GM21576 (cell line): ENCODE measurements around the gene KIDINS220.

Source experiments
- ATAC-seq: cut with Tn5 transposase; IDR thresholded peaks from one replicate; pipeline ENCODE4 v1.9.1; 2021; ENCODE audit warnings: mild to moderate bottlenecking, moderate library complexity; ENCODE audit not compliant: unreplicated experiment

KIDINS220 gene

DNA sequence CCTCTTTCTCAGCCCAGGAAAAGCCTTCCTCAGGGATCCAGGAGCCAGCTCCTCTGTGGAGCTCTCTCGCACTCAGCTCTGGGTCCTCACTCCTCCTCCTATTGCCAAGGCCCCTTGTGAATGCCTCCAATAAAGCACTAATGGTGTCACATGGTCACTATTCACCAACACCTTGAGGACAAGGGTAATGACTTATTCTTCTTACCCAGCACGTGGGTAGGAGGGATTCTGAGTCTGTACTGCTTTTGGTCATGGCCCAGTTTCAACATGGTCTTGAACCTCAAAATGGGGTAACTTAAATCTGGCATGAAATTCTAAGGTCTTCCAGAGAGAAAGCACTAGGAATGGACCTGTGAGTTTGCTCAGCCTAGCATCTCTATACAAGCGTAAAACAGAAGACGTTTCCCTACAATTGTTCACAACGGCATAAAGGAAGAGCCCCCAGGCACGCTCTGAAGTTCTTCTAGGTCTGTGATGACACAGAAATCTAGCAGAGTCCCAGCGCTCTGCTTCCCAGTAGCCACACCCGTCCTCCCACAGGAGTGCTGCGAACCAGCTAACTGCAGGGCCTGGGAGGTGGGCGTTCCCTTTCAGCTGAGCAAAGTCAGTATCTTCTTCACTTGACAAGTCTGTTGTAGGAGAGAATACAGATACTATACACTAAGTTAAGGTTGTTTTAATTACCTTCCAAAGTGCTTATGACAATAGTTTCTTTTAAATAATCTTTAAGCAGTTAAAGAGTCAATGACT, 14.6 kb upstream of the KIDINS220 start:
- no peak for ATAC-seq

GRCh38 chr2:8850845-8851487, 13.6 kb upstream of the KIDINS220 start:
- ATAC-seq: no peak

DNA sequence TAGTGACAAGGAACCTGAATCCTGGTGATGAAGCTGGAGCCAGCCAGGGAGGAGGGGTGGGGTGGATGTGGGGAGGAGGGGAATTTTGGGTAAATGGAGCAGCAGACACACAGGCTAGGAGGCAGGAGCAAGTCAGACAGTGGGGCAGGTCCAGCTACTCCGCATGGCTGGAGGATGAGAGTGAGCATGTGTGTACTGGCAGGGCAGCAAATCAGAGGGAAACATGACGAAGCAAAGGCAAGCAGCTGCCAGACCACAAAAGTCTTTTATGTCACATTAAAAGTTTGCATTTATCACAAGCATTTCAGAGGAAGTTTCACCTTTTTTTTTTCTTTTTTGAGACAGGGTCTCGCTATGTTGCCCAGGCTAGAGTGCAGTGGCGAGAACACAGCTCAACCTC, 11.9 kb upstream of the KIDINS220 start:
- no peak for ATAC-seq

DNA sequence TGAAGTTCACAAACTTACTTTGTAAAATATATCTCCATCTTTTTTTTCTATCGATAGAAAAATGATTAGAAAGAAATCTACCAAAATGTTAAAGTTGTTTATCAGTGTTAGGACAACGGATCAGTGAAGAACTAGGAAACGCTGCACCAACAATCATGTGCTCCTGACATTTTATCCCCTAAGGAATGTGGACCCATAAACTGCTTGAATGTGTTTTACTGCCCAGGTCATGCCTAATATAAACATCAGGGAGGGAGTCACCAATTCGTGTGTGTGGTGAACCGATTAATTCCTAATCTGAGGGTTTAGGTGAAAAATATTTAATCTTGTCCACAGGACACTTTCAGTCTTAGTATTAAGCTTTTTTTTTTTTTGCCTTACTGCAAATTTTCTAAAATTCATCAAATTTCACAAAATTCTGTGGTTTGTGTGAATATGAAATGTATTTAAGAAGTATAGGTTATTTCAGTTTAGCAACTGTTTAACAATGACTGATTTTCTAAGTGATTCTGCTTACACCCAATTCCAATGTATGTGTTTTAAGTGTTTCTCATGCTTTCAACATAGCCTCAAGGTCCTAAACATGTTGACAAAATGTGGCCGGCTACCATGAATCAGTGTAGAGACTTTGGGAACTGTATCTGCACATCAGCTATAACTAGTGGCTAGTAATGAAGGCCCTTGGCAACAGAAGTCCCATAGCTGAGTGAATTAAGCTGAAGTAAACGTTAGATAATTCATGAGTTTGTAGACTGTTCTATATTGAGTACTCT, 11.1 kb upstream of the KIDINS220 start:
- ATAC-seq: no peak

DNA sequence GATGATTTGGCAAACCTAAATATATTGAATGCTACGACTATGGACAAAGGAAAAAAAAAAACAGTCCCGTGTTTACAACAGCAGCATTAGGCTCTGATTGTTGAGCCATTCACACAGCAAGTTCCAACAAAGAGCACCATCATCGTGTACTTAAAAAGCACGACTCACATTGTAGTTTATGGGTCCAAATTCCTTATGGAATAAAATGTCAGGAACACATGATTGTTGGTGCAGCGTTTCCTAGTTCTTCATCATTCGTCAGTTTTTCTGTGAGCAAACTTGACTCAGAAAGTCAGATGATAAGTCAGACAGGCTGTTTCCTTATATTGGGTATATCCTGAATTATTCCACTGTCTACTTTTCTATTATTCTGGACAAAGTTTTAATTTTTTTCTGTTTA, 10.0 kb upstream of the KIDINS220 start:
- ATAC-seq: no peak

GRCh38 chr2:8841932-8842331, 4.5 kb upstream of the KIDINS220 start:
- no peak for ATAC-seq

DNA sequence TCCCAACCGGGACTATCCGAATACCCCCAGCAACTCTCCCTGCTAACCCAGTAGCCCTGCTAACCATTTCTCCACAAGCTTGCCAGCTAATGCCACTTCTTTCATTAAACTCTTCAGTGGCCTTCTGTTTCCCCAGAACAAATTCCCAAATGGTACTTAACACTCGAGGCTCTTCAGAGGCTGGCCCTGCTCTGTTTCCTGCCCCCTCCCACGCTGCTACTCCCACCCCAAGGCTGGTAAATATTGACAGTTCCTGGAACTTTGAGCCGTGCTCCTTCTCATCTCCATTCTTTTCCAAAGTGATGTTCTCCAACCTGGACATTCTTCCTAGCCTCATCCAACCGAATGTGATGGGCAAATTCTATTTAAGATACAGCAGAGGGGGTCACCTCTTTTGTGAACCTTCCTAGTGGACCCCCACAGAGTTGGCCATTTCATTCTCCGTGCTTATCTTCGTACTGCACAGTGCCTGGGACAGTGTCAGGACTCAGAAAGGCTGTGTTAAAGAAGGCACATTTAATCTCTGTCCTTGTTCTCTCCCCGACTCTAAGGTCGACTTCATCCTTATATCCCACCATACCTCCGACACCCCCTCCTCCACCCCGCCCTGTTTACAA, 3.2 kb upstream of the KIDINS220 start:
- no peak for ATAC-seq

GRCh38 chr2:8839189-8839965, 2.0 kb upstream of the KIDINS220 start:
- ATAC-seq: no peak

DNA sequence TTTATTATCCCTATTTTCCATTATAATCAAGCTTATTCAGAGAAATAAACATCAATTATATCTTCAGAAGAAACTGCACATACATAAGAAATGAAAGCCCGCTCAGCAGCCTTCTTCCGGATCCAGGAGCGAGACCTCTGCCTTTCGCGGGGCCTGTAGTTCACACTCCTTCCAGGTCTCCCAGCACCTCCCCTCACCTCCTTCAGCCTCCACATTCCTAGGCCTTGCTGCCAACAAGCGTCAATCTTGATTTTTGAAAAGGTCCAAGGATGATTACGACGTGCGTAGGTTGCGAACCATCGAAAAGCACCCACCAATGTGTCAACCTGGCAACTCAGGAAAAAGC, 355 bp upstream of the KIDINS220 start:
- no peak for ATAC-seq

GRCh38 chr2:8835279-8835678, 2.1 kb downstream of the KIDINS220 start:
- ATAC-seq: no peak

- no peak for ATAC-seq
Observed at GRCh38 chr2:8833853-8834252, 3.6 kb downstream of the KIDINS220 start.

- ATAC-seq: no peak
Observed at GRCh38 chr2:8831516-8831915, 5.9 kb downstream of the KIDINS220 start.

DNA sequence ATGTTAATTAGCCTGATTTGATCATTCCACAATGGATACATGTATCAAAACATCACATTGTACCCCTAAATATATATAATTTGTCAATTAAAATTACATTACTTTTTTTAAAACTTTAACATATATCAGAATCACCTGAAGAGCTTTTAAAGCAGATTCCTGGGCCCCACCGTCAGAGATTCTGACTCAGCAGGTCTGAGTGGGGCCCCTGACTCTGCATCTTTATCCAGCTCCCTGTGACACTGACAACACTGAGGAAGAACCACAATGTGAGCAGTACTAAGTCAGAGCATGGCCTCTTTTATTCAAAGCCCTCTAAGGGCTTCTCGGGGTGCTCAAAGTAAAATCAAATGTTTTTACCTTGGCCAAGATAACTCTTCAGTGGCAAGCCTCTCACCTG, 9.7 kb downstream of the KIDINS220 start:
- ATAC-seq: no peak

DNA sequence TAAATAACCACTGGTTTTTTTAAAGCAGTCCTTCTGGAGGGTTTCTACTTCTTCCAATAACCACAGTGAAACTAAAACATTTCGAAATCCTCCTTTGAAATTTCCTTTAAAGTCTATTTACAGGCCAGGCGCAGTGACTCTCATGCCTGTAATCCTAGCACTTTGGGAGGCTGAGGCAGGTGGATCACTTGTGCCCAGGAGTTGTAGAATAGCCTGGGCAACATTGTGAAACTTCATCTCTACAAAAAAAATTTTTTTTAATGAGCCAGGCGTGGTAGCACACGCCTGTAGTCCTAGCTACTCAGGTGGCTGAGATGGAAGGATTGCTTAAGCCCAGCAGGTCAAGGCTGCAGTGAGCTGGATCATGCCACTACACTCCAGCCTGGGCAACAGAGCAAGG, 15.2 kb downstream of the KIDINS220 start:
- no peak for ATAC-seq

GRCh38 chr2:8821276-8822217, 15.9 kb downstream of the KIDINS220 start:
- no peak for ATAC-seq

DNA sequence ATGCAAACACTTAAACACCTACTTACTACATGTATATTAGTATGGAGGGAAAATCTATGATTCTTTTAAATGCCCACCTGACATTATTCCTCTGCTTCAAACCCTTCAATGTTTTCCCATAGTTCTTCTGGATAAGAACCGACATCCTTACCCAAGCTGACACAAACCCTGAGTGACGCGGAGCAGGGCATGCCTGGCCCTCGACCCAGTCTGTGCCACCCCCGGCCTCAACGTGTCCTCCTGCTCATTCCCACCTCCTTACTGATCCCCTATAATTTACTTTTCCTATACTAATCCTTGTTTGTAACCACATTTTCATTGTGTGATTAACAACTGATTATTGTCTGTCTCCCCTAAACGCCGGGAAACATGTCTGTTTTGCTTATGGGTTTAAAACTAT, 17.5 kb downstream of the KIDINS220 start:
- no peak for ATAC-seq

- ATAC-seq: no peak
Observed at GRCh38 chr2:8819194-8819593, 18.2 kb downstream of the KIDINS220 start.

- ATAC-seq: no peak
Observed at GRCh38 chr2:8817221-8817620, 20.2 kb downstream of the KIDINS220 start.

DNA sequence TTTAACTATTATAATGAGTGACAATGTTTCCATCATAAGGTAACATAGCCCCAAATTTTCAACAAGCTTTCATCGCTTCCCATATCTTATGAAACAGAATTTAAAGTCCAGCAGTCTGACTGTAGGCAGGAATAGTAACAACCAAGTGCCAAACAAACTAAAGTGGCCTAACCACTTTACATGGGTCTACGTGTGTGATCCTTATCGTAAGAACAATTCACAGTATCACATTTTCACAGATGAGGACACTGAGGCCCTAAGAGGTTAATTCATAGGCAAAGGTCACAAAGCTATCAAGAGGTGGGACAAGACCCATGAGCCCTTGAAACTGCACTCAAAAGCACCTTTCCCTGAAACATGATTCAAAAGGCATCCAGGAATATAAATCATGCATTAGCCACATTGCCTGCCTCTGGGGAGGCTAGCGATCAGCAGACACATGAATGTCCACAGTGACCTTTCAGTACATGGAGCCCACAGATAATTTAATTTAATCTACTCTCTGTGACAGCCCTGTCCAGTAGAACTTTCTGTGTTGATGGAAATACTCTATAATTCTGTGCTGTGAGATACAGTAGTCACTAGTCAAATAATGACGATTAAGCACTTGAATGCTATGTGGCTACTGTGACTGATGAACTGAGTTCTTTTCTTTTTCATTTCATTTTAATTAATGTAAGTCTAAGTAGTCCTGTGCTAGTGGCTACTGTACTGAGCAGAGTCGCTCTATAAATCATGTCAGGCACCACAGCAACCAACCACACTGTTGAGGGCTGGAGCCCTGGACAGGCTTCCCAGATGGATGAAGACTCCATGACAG, 30.3 kb downstream of the KIDINS220 start:
- ATAC-seq: no peak
